AML-193 (cell line): Measurements from ENCODE around the gene PRCP.

Experiments
- DNase-seq, 2 experiments: peaks; one replicate each; lab custom pipeline; 2025; lab: John Stamatoyannopoulos, UW

The PRCP gene

GRCh38 chr11:82782825-82783374 is 117.3 kb downstream of the PRCP start:
- DNase-seq = no peak

- no peak for DNase-seq
These were observed 121.5 kb downstream of the PRCP start for GRCh38 chr11:82778776-82779175.

- no peak for DNase-seq
These were observed 123.9 kb downstream of the PRCP start for GRCh38 chr11:82776377-82776776.

- DNase-seq = peak; percentile 47 to 50
These were observed 124.4 kb downstream of the PRCP start for GRCh38 chr11:82775736-82776346.

- DNase-seq = no peak
These were observed 125.0 kb downstream of the PRCP start for GRCh38 chr11:82775218-82775617.
